HepG2 (cell line): ENCODE results near the gene SLIRP. TPM values are rescaled to one million over a fixed set of nuclear protein-coding genes. Genes with fewer than 3 reads are reported as not detected.

ENCODE experiments used
- AKNA ChIP-seq: sonication (generic); formaldehyde crosslinking; IDR thresholded peaks from 2 replicates; pipeline ENCODE4 v1.4.0; 2020; ENCODE audit warnings: missing genetic modification reagents, borderline replicate concordance
- ATF7-NPFF ChIP-seq: sonication (generic); formaldehyde crosslinking; IDR thresholded peaks from 2 replicates; pipeline ENCODE4 v1.8.1; 2023; ENCODE audit warnings: mild to moderate bottlenecking, low read depth, missing genetic modification reagents, moderate library complexity
- CCDC6 ChIP-seq: sonication (generic); formaldehyde crosslinking; IDR thresholded peaks from 2 replicates; pipeline ENCODE4 v1.8.1; 2022; ENCODE audit warnings: mild to moderate bottlenecking, missing genetic modification reagents, moderate library complexity
- DR1 ChIP-seq: sonication (generic); formaldehyde crosslinking; IDR thresholded peaks from 2 replicates; pipeline ENCODE4 v1.8.0; 2021; ENCODE audit warnings: mild to moderate bottlenecking, missing genetic modification reagents, inconsistent platforms
- ETV5 ChIP-seq: IDR thresholded peaks from 2 replicates; pipeline ENCODE4 v1.6.1; 2018; ENCODE audit warnings: missing biosample characterization, missing genetic modification reagents, inconsistent platforms, borderline replicate concordance
- FLYWCH1 ChIP-seq: sonication (generic); formaldehyde crosslinking; IDR thresholded peaks from 2 replicates; pipeline ENCODE4 v1.8.1; 2023; ENCODE audit warnings: mild to moderate bottlenecking, missing genetic modification reagents
- HINFP ChIP-seq: sonication (generic); formaldehyde crosslinking; IDR thresholded peaks from 2 replicates; pipeline ENCODE4 v1.4.0; 2020; ENCODE audit warnings: low read depth, mild to moderate bottlenecking, missing genetic modification reagents
- IRF2 ChIP-seq: IDR thresholded peaks from 2 replicates; pipeline ENCODE4 v1.6.1; 2018; ENCODE audit warnings: missing genetic modification reagents, missing compliant biosample characterization
- KDM1A ChIP-seq: IDR thresholded peaks from 2 replicates; pipeline ENCODE4 v1.6.1; 2016; ENCODE audit warnings: missing compliant biosample characterization
- KLF6 ChIP-seq: IDR thresholded peaks from 2 replicates; pipeline ENCODE4 v1.8.0; 2016; ENCODE audit warnings: missing biosample characterization, missing genetic modification reagents
- KMT2A ChIP-seq: sonication (generic); formaldehyde crosslinking; IDR thresholded peaks from 2 replicates; pipeline ENCODE4 v1.4.0; 2020; ENCODE audit warnings: missing genetic modification reagents
- MYNN ChIP-seq: sonication (generic); formaldehyde crosslinking; IDR thresholded peaks from 2 replicates; pipeline ENCODE4 v1.4.0; 2020; ENCODE audit warnings: mild to moderate bottlenecking, low read depth, missing genetic modification reagents
- PHB2 ChIP-seq: fragments of 450-650 bp; IDR thresholded peaks from 2 replicates; pipeline ENCODE4 v1.6.1; 2018; ENCODE audit not compliant: partially characterized antibody
- RELA ChIP-seq: sonication (generic); formaldehyde crosslinking; IDR thresholded peaks from 2 replicates; pipeline ENCODE4 v1.4.0; 2020; ENCODE audit warnings: missing genetic modification reagents
- SOX6 ChIP-seq, 2 experiments: fragments of 450-650 bp in 1 of 2; sonication (generic) in 1 of 2; formaldehyde crosslinking in 1 of 2; IDR thresholded peaks; 2 replicates each; pipeline versions ENCODE4 v1.4.0 to v1.6.1; 2017 to 2020; ENCODE audit warnings: antibody characterized with exemption in 1 of 2, mild to moderate bottlenecking in 1 of 2, missing genetic modification reagents in 1 of 2
- TSC22D2 ChIP-seq: sonication (generic); formaldehyde crosslinking; IDR thresholded peaks from 2 replicates; pipeline ENCODE4 v1.5.1; 2020; ENCODE audit warnings: missing genetic modification reagents, mild to moderate bottlenecking, borderline replicate concordance
- ZNF292 ChIP-seq: sonication (generic); formaldehyde crosslinking; IDR thresholded peaks from 2 replicates; pipeline ENCODE4 v1.8.1; 2022; ENCODE audit warnings: mild to moderate bottlenecking, low read depth, missing genetic modification reagents, borderline replicate concordance
- ZNF660 ChIP-seq: sonication (generic); formaldehyde crosslinking; IDR thresholded peaks from 2 replicates; pipeline ENCODE4 v1.5.1; 2020; ENCODE audit warnings: mild to moderate bottlenecking, low read depth, missing genetic modification reagents, borderline replicate concordance
- ZNF878 ChIP-seq: sonication (generic); formaldehyde crosslinking; IDR thresholded peaks from 2 replicates; pipeline ENCODE4 v1.8.1; 2023; ENCODE audit warnings: mild to moderate bottlenecking, missing genetic modification reagents, moderate library complexity
- polyA plus RNA-seq, 8 experiments: library from polyadenylated mRNA; depleted of rRNA in 3 of 8; stranded (reverse) in 7 of 8; unstranded in 1 of 8; fragments of >200 nt; fragmentation: Illumina TruSeq in 4 of 8; extraction: Trizol in 4 of 8; gene quantifications; 2 replicates each; pipeline versions ENCODE4 v1.2.1 to v1.2.3, GENCODE V29; 2011 to 2016; ENCODE audit warnings: low read depth in 4 of 8, missing spikeins in 1 of 8, mixed read lengths in 1 of 8; ENCODE audit not compliant: insufficient read depth in 1 of 8
- total RNA-seq, 5 experiments: library from RNA; depleted of rRNA; stranded (reverse); fragments of >200 nt; fragmentation: Illumina TruSeq; extraction: Trizol; gene quantifications; 2 replicates each; pipeline ENCODE4 v1.2.3, GENCODE V29; 2016; ENCODE audit warnings: low read depth in 1 of 5
- TF ChIP-seq, protein P1 (sequence below): sonication (generic); formaldehyde crosslinking; IDR thresholded peaks from 2 replicates; pipeline ENCODE4 v1.4.0; 2020; ENCODE audit warnings: mild to moderate bottlenecking, missing genetic modification reagents
- TF ChIP-seq, protein P2 (sequence below): sonication (generic); formaldehyde crosslinking; IDR thresholded peaks from 2 replicates; pipeline ENCODE4 v1.8.0; 2022; ENCODE audit warnings: missing genetic modification reagents, mild to moderate bottlenecking, borderline replicate concordance

Gene SLIRP
- total and polyA plus RNA-seq, 2 of the 13 experiments (the other 11 are each of a cell fraction or from before 2014, with no cell fraction given): 281 to 548 TPM

GRCh38 chr14:77760381-77761204 is 52.7 kb downstream of the SLIRP start, which contains the start of gene SNW1 (continued):
- TF ChIP-seq FLYWCH1 (CRISPR knock-in tag) (no peak), ZNF292 (CRISPR knock-in tag) (no peak), DR1 (CRISPR knock-in tag) (no peak), ZNF878 (CRISPR knock-in tag) (peak; percentile 61; the same call in 1 of the 2 replicates), RELA (CRISPR knock-in tag) (no peak), KLF6 (peak; percentile 53; the same call in 1 of the 2 replicates), ATF7-NPFF (CRISPR knock-in tag) (0 out of 2 replicates have a peak, but pooled peaks have one; percentile 4), KDM1A (CRISPR knock-in tag) (no peak), HINFP (peak; percentile 45; the same call in 1 of the 2 replicates), KMT2A (CRISPR knock-in tag) (peak; percentile 53; the same call in 1 of the 2 replicates), AKNA (CRISPR knock-in tag) (no peak), SOX6 (IDR thresholded peaks at IDR 0.05) (no peak), SOX6 (CRISPR knock-in tag; IDR thresholded peaks at IDR 0.05) (peak; percentile 44; the same call in 1 of the 2 replicates), ETV5 (CRISPR knock-in tag) (peak; percentile 63), IRF2 (CRISPR knock-in tag) (peak; percentile 50), PHB2 (no peak), CCDC6 (CRISPR knock-in tag) (0 out of 2 replicates have a peak, but pooled peaks have one; percentile 44), TSC22D2 (CRISPR knock-in tag) (peak; percentile 58; the same call in 1 of the 2 replicates), ZNF660 (CRISPR knock-in tag) (no peak), MYNN (CRISPR knock-in tag) (0 out of 2 replicates have a peak, but pooled peaks have one; percentile 77)
- TF ChIP-seq, protein P1, sequence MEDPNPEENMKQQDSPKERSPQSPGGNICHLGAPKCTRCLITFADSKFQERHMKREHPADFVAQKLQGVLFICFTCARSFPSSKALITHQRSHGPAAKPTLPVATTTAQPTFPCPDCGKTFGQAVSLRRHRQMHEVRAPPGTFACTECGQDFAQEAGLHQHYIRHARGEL (CRISPR knock-in tag): no peak
- TF ChIP-seq, protein P2, sequence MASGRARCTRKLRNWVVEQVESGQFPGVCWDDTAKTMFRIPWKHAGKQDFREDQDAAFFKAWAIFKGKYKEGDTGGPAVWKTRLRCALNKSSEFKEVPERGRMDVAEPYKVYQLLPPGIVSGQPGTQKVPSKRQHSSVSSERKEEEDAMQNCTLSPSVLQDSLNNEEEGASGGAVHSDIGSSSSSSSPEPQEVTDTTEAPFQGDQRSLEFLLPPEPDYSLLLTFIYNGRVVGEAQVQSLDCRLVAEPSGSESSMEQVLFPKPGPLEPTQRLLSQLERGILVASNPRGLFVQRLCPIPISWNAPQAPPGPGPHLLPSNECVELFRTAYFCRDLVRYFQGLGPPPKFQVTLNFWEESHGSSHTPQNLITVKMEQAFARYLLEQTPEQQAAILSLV (CRISPR knock-in tag): peak; percentile 54; the same call in 1 of the 2 replicates
